Stimulated activated CD4-positive, alpha-beta T cell treated with anti-CD3 and anti-CD28 coated beads, Interleukin-2, amount 100 ng/mL, for 24 hours (primary cell): ENCODE measurements around the gene COX11.

Experiments
- DNase-seq, 2 donors: peaks; one replicate each; pipeline ENCODE4 v3.0.0-alpha.2; 2020

The COX11 gene

GRCh38 chr17:54968262-54968987, at the start of gene COX11, which contains the start of gene STXBP4:
Gene COX11, minus strand, starts transcription at chr17:54968654. Its CDS starts 8 bp downstream, at chr17:54968646.
Gene STXBP4, plus strand, starts transcription at chr17:54968765. Its CDS starts 17,455 bp downstream, at chr17:54986220.
- peak; percentile 92 to 93 for DNase-seq

GRCh38 chr17:55005520-55005919, 37.1 kb upstream of the COX11 start:
- DNase-seq: no peak

GRCh38 chr17:55004484-55004883, 36.0 kb upstream of the COX11 start:
- no peak for DNase-seq

GRCh38 chr17:55002458-55002857, 34.0 kb upstream of the COX11 start:
- no peak for DNase-seq

GRCh38 chr17:54996441-54996840, 28.0 kb upstream of the COX11 start:
- DNase-seq: no peak

- no peak for DNase-seq
Observed at GRCh38 chr17:54992797-54993639, 24.6 kb upstream of the COX11 start.

- no peak for DNase-seq
Observed at GRCh38 chr17:54991567-54991966, 23.1 kb upstream of the COX11 start.

GRCh38 chr17:54990118-54990517, 21.7 kb upstream of the COX11 start:
- DNase-seq: no peak

GRCh38 chr17:54985476-54985875, 17.0 kb upstream of the COX11 start:
- no peak for DNase-seq

GRCh38 chr17:54983260-54983659, 14.8 kb upstream of the COX11 start:
- DNase-seq: no peak

GRCh38 chr17:54982399-54982798, 13.9 kb upstream of the COX11 start:
- DNase-seq: no peak

GRCh38 chr17:54980375-54980774, 11.9 kb upstream of the COX11 start:
- no peak for DNase-seq

GRCh38 chr17:54979657-54980056, 11.2 kb upstream of the COX11 start:
- no peak for DNase-seq

- no peak for DNase-seq
Observed at GRCh38 chr17:54977744-54978143, 9.3 kb upstream of the COX11 start.

- DNase-seq: no peak
Observed at GRCh38 chr17:54976316-54976715, 7.9 kb upstream of the COX11 start.

- no peak for DNase-seq
Observed at GRCh38 chr17:54974759-54975158, 6.3 kb upstream of the COX11 start.

GRCh38 chr17:54972406-54973138, 4.1 kb upstream of the COX11 start:
- no peak for DNase-seq

GRCh38 chr17:54971901-54972300, 3.4 kb upstream of the COX11 start:
- DNase-seq: no peak

- no peak for DNase-seq
Observed at GRCh38 chr17:54971147-54971546, 2.7 kb upstream of the COX11 start.

GRCh38 chr17:54969658-54970572, 1.5 kb upstream of the COX11 start:
- no peak for DNase-seq

- peak in 1 of 2 donors; percentile 35 for DNase-seq
Observed at GRCh38 chr17:54968988-54969332, 506 bp upstream of the COX11 start.

- DNase-seq: peak in 1 of 2 donors; percentile 16
Observed at GRCh38 chr17:54967621-54968261, 713 bp downstream of the COX11 start.
